Adrenal gland (tissue), 19 donors: ENCODE measurements around the gene HNF4A. TPM values are rescaled to one million over a fixed set of nuclear protein-coding genes. Genes with fewer than 3 reads are reported as not detected.

Experiments used
- DNase-seq, 7 donors: peaks; one replicate each; pipeline ENCODE4 v3.0.0-alpha.2; 2019 to 2020
- H3K27ac ChIP-seq, 5 donors: fragments of 200-600 bp; sonication (generic) in 4 of 5; 1 replicate in 3 of 5; 2 replicates in 2 of 5; pipeline versions ENCODE4 v1.5.1 to v1.8.0; 2016 to 2020; ENCODE audit warnings: mild to moderate bottlenecking in 1 of 5
- H3K27me3 ChIP-seq: fragments of 200-600 bp; 2 replicates; pipeline ENCODE4 v1.8.0; 2021
- H3K36me3 ChIP-seq, 2 donors: fragments of 200-600 bp; replicated peaks in 1 of 2; 1 replicate in 1 of 2; 2 replicates in 1 of 2; pipeline versions ENCODE4 v1.5.1 to v1.8.0; 2018 to 2022
- H3K4me1 ChIP-seq, 2 donors: fragments of 200-600 bp; replicated peaks in 1 of 2; 1 replicate in 1 of 2; 2 replicates in 1 of 2; pipeline versions ENCODE4 v1.5.1 to v1.8.0; 2018 to 2021
- H3K4me3 ChIP-seq, 4 donors: fragments of 200-600 bp; sonication (generic) in 3 of 4; one replicate each; pipeline ENCODE4 v1.5.1; 2016 to 2018
- H3K9me3 ChIP-seq, 3 donors: fragments of 200-600 bp; sonication (generic) in 1 of 3; replicated peaks in 1 of 3; 1 replicate in 2 of 3; 2 replicates in 1 of 3; pipeline versions ENCODE4 v1.5.1 to v1.8.0; 2016 to 2021
- CTCF ChIP-seq, 6 experiments: fragments of 450-650 bp in 4 of 6; fragments of 200-600 bp in 2 of 6; sonication (generic) in 1 of 6; IDR thresholded peaks; 1 replicate in 5 of 6; 2 replicates in 1 of 6; pipeline versions ENCODE4 v1.5.1 to v1.8.0; 2016 to 2021; ENCODE audit warnings: antibody characterized with exemption in 6 of 6, mild to moderate bottlenecking in 2 of 6, moderate library complexity in 1 of 6
- POLR2A ChIP-seq, 2 donors: fragments of 450-650 bp; IDR thresholded peaks; one replicate each; pipeline ENCODE4 v1.6.1; 2017; ENCODE audit warnings: antibody characterized with exemption in 2 of 2, mild to moderate bottlenecking in 2 of 2, moderate library complexity in 1 of 2
- WGBS, 4 donors: extraction: QIAGEN DNeasy Blood & Tissue Kit in 2 of 4; methylation state at CpG; one replicate each; pipeline versions ENCODE4 v1.1.5 to v1.1.7; 2013 to 2017; 5-methylcytosine and 5-hydroxymethylcytosine counted together
- intact Hi-C, 2 donors: fragments of 100-400 bp; cut with DNase I; formaldehyde crosslinking; loops; one replicate each; pipeline versions ENCODE4 v1.14.1 to v1.15.0; 2022 to 2023
- long read RNA-seq, 10 donors: library from polyadenylated mRNA in 3 of 10; unstranded in 2 of 10; stranded (forward) in 1 of 10; transcript quantifications; one replicate each; pipeline ENCODE4 v2.0.0 and lab custom pipeline, GENCODE V29; 2021 to 2026
- polyA plus RNA-seq, 3 donors: library from polyadenylated mRNA; stranded (reverse); fragments of 200-250 nt in 2 of 3; fragments of 350-450 nt in 1 of 3; fragmentation: Illumina TruSeq in 1 of 3; extraction: RNeasy Lipid Tissue Mini Kit (QIAGEN cat#74804) in 1 of 3; gene quantifications; one replicate each; pipeline ENCODE4 v1.2.3, GENCODE V29; 2013 to 2014
- total RNA-seq, 9 donors: library from RNA; depleted of rRNA in 4 of 9; stranded (reverse); fragments of >200 nt in 4 of 9; fragments of 120-200 nt in 1 of 9; fragmentation: NEBNext Ultra II Directional in 1 of 9; extraction: Animal tissue kit (Norgen Biotek cat#: 25700) in 1 of 9; gene quantifications; one replicate each; pipeline versions ENCODE4 v1.1.0 to v1.2.4, GENCODE V29; 2013 to 2023
- donor health status: healthy with polysubstance abuse.
- donor health status: Bipolar disorder and iron deficiency.
- donor health status: DM: yes; HTN: yes; CAD: no.
- donor health status: DM: no; HTN: no; CAD: no.
- donor health status: DM: no; HTN: no; CAD: no.
- donor health status: DM: yes; HTN: yes; CAD: no.

HNF4A gene
- total RNA-seq (under 1 TPM in 7 of 9 donors, not detected in 2; 0.06 to 0.78 (median 0.14) TPM), polyA plus RNA-seq (under 1 TPM; 0.07 to 0.77 (median 0.08) TPM)
- long read RNA-seq, donor 1, result 0 reads
- long read RNA-seq, donor 2, result 0 reads
- long read RNA-seq, donor 3, result 0 reads
- long read RNA-seq, donor 4, result 0 reads
- long read RNA-seq, donor 5, partial matches to known transcripts, result 0 of 1 reads
- long read RNA-seq, donor 5, other reads (novel, unspliced or antisense), result 1 of 1 reads
- long read RNA-seq, donor 6, result 0 reads
- long read RNA-seq, donor 7, result 0 reads
- long read RNA-seq, donor 8, result 0 reads
- long read RNA-seq, donor 9, result 0 reads
- long read RNA-seq, donor 10, result 0 reads

- no peak for DNase-seq
- intact Hi-C loops, result no loop called here
- Histone ChIP-seq H3K36me3 (no peaks in the 10 kb centered on the region), H3K27ac (no peak within 1 kb of the TSS), H3K27me3 (no peaks in the 10 kb centered on the region), H3K4me1 (peaks cover 0 to 4% of the 10 kb centered on the region in 2 donors), H3K9me3 (no peaks in the 10 kb centered on the region), H3K4me3 (no peak within 1 kb of the TSS)
- TF ChIP-seq POLR2A (IDR thresholded peaks at IDR 0.05), result no peak
- TF ChIP-seq CTCF (IDR thresholded peaks at IDR 0.05), result no peak
- 90 to 94% (median 91%) methylated on average over 20 to 40 of the region's 40 CpGs for WGBS, 4 donors
These were observed at the start of gene HNF4A for GRCh38 chr20:44355498-44356352. Gene HNF4A, plus strand, starts transcription at chr20:44355699. Its CDS starts 106 bp downstream, at chr20:44355805.

- Histone ChIP-seq H3K9me3 (no peaks in the 10 kb centered on the region), H3K27me3 (no peaks in the 10 kb centered on the region), H3K27ac (no peak overlapping the region), H3K4me3 (no peak overlapping the region), H3K36me3 (no peaks in the 10 kb centered on the region), H3K4me1 (peaks cover 21 to 33% of the 10 kb centered on the region in 2 donors)
- intact Hi-C loops, result no loop called here
- no peak for DNase-seq
- no peak for TF ChIP-seq CTCF (IDR thresholded peaks at IDR 0.05)
- no peak for TF ChIP-seq POLR2A (IDR thresholded peaks at IDR 0.05)
- 86 to 94% (median 92%) methylated on average over 9 of the region's 9 CpGs for WGBS, 4 donors
These were observed 48.6 kb upstream of the HNF4A start for GRCh38 chr20:44306927-44307326.

GRCh38 chr20:44309763-44310663, 45.5 kb upstream of the HNF4A start:
- intact Hi-C loops, result loop anchor here (2.0 to 5.0 kb wide), 3 partner anchors 93 to 198 kb away; no protein-coding TSS in a partner anchor
- H3K4me3 ChIP-seq, result peak overlapping the region; percentile 67 to 95 (median 74)
- H3K9me3 ChIP-seq, result no peaks in the 10 kb centered on the region
- no peaks in the 10 kb centered on the region for H3K36me3 ChIP-seq
- TF ChIP-seq POLR2A (IDR thresholded peaks at IDR 0.05) (no peak), CTCF (IDR thresholded peaks at IDR 0.05) (no peak)
- H3K27ac ChIP-seq, result peak overlapping the region; percentile 5 to 86 (median 67)
- H3K27me3 ChIP-seq, result no peaks in the 10 kb centered on the region
- 11 to 26% (median 12%) methylated on average over 8 to 17 of the region's 17 CpGs for WGBS, 4 donors
- peak; percentile 41 to 73 (median 58) for DNase-seq
- peaks cover 16 to 23% of the 10 kb centered on the region in 2 donors for H3K4me1 ChIP-seq
